ENCODE data around the gene FAM83G.

Gene FAM83G

DNA sequence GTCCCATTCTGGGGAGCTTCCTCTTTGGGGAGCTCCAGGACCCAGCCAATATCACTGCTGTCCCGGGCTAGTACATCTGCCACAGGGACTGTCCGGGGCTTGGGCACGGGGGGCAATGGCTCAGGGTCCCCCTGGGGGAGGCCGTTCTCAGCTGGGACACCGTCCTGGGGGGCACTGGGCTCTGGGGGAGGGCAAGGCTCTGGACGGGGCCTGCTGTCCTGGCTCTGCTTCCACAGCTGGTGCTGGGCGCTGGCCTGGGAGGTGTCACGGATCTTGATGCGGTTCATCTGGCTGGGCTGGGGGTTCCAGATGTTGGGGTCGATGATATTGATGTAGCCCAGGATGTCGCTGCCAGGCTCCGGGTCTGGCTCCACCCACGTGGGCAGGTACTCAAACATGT is 26.5 kb downstream of the FAM83G start:
- TF ChIP-seq CTCF (IDR thresholded peaks at IDR 0.05): no peak
- Histone ChIP-seq H3K27ac (no peak overlapping the region), H3K4me3 (no peak overlapping the region)
- no peak for DNase-seq (ENCODE audit: low spot score)

- Histone ChIP-seq H3K4me3 (no peak overlapping the region), H3K27ac (no peak overlapping the region)
- no peak for DNase-seq (ENCODE audit: low spot score)
- no peak for TF ChIP-seq CTCF (IDR thresholded peaks at IDR 0.05)
Measured at GRCh38 chr17:18977646-18978045, 26.9 kb downstream of the FAM83G start.

DNA sequence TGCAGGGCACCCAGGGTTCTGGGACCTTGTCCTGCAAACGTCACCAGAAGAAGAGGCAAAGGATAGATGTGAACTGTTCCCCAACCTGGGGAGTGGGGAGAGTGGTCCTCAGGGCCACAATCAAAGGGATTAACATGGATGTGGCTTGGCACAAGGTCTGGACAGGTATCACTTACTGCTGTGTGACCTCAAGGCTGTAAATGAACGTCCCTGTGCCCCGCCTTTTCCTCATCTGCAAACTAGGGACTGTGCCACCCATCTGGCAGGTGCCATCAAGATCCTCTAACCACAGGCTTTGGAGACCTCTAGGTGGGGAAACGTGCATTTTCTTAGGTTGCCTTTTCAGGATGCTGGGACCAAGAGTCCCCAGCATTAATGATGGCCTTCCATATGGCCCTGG is 27.5 kb downstream of the FAM83G start:
- Histone ChIP-seq H3K4me3 (no peak overlapping the region), H3K27ac (no peak overlapping the region)
- DNase-seq (ENCODE audit: low spot score): no peak
- TF ChIP-seq CTCF (IDR thresholded peaks at IDR 0.05): no peak

GRCh38 chr17:18976201-18976600 is 28.4 kb downstream of the FAM83G start:
- DNase-seq (ENCODE audit: low spot score): no peak
- Histone ChIP-seq H3K4me3 (no peak overlapping the region), H3K27ac (no peak overlapping the region)
- TF ChIP-seq CTCF (IDR thresholded peaks at IDR 0.05): no peak

DNA sequence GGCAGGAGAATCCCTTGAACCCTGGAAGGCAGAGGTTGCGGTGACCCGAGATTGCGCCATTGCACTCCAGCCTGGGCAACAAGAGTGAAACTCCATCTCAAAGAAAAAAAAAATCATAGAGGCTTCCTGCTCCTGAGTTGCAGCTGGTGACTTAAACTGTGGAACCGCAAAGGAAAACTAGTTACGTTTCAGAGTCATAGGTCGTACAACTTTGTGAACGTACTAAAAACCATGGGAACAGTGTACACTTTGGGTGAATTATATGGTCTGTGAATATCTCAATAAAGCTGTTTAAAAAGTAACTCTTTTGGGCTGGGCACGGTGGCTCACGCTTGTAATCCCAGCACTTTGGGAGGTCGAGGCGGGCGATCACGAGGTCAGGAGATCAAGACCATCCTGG is 29.0 kb downstream of the FAM83G start:
- DNase-seq (ENCODE audit: low spot score): no peak
- no peak overlapping the region for H3K27ac ChIP-seq

GRCh38 chr17:18974407-18975149 is 30.0 kb downstream of the FAM83G start:
- H3K4me3 ChIP-seq: no peak overlapping the region
- no peak for TF ChIP-seq CTCF (IDR thresholded peaks at IDR 0.05)
- H3K27ac ChIP-seq: no peak overlapping the region
- no peak for DNase-seq (ENCODE audit: low spot score)

More for the DNA sequence above, 29.0 kb downstream of the FAM83G start:
- no peak for TF ChIP-seq CTCF (IDR thresholded peaks at IDR 0.05)
- H3K4me3 ChIP-seq: no peak overlapping the region

GRCh38 chr17:18971801-18972200 is 32.8 kb downstream of the FAM83G start:
- DNase-seq (ENCODE audit: low spot score): no peak
- no peak overlapping the region for H3K27ac ChIP-seq
- no peak overlapping the region for H3K4me3 ChIP-seq
- TF ChIP-seq CTCF (IDR thresholded peaks at IDR 0.05): no peak
